DMS153 treated with DMSO at 0.1 percent for 48 hours (cell line): ENCODE data around the gene STRBP.
"Not testable (repeated sequence)": the region's sequence is repeated elsewhere in the genome, so short reads cannot be mapped to it uniquely, and the experiment has no call there.

Source experiments
- DNase-seq: peaks from one replicate; lab custom pipeline; 2025; ENCODE audit not compliant: unreplicated experiment; lab: John Stamatoyannopoulos, UW

STRBP gene

DNA sequence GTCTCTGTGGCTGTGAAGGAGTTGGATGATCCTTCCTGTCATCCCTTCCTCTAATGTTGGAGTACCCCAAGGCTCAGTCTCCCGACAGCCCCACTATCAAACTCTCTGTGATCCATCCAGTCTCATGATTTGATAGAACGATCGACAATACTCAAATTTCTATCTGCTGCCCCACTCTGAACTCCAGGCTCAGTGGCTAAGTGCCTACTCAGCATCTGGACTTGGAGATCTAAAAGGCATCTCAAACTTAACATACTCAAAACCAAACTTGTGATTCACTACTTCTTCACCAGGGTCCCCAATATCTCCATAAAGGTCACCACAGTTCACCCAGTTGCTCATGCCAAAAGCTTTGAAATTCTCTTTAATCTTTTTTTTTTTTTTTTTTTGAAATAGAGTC is 15.1 kb upstream of the STRBP start:
- no peak for DNase-seq

DNA sequence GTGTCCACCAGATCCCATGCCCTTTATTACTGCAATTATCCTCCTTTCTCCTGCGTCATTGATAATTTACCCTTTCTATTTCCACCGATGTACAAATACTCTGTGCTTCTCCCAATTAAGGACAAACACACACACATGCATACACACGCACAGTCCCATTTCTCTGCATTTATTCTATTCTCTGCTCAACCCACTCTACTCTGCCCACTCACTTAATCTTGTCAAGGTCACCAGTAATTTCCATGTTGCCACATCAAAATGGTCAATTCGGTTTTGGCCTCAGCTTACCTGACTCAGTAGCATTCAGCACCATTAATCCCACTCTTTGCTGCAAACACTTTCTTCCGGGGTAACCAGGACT is 14.6 kb upstream of the STRBP start:
- DNase-seq: no peak

- no peak for DNase-seq
These were observed 14.1 kb upstream of the STRBP start for GRCh38 chr9:123282362-123283047.

DNA sequence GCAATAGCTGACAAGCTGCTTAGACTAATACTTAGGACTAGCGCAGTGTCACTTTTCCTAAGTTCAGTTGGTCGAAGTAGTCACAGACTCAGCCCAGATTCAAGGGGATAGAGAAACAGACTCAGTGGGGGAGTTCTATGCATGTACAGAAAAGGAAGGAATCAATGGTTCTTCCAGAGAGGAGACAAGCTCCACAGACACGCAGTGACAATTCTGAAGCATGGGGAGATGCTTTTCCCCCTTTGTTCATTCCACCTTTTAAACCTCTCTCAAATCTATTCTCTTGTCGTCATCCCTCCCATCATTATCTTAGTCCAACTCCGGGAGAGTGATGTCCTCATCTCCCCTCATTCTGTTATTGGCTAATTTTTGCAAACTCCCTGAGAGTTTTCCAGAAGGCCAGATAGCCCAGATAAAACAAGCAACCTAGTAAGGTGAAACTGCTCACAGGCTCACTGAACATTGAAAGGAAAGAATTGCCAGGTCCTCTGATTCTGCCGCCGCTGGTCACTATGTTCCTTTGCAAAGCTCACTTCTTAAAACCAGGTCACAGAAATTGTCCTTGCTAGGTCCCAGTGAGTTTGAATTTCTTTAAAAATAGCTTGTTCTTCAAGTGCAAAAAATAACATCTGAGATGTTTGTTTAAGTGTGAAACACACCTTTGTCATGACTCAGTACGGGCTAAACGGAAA is 13.4 kb upstream of the STRBP start:
- DNase-seq: no peak

GRCh38 chr9:123278879-123279493 is 10.6 kb upstream of the STRBP start:
- not testable (repeated sequence) for DNase-seq

- no peak for DNase-seq
These were observed 10.0 kb upstream of the STRBP start for GRCh38 chr9:123278361-123278760.

DNA sequence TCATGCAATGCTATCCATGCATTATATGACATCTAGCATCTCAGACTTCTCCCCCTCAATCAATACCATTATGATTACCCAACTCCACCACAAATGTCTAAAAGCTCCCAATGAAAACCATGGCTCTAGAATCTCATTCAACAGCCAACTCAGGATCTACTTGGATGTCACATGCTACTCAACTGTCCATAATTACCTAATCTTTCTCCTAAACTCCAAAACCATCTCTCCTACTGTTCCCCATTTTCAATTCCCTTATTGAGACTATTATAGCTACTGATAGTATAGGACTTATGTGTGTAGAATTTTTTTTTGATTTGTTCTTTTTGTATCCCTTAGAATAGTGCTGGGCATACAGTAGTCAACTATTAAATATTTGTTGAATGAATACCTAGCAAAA is 8.2 kb upstream of the STRBP start:
- DNase-seq: no peak

GRCh38 chr9:123271133-123271532 is 2.7 kb upstream of the STRBP start:
- DNase-seq: not testable (repeated sequence)

DNA sequence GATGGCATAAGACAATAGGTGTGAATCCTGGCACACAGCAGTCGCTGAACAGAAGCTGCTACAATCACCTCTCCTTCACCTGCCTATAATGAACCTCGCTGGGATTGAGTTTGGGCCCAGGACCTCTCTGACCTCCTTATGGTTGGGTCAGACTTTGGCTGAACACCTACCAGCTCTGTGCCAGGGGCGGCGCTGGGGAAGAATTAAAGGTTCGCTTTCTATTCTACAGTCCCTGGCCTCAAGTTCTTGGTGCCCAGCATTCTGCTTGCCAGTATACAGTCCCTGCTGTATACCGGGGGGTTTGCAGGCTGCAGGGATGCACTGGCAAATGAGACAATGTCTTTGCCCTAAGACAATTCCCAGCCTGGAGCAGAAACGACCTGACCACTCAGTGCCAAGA is 895 bp upstream of the STRBP start:
- no peak for DNase-seq

DNA sequence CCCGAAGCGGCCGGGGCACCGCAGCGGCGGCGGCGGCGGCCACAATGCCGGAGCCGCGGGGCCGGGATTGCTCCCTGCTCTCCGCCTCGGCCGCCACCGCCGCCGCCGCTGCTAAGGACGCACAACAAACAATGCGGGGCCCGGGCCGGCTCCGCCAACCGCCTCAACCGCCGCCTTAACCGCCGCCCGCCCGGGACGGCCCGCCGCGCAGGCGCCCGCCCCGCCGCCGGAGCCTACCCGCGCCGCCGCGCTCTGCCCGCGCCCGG is 254 bp downstream of the STRBP start:
- no peak for DNase-seq

- peak; percentile 3 for DNase-seq
These were observed 746 bp downstream of the STRBP start for GRCh38 chr9:123267481-123268198.

DNA sequence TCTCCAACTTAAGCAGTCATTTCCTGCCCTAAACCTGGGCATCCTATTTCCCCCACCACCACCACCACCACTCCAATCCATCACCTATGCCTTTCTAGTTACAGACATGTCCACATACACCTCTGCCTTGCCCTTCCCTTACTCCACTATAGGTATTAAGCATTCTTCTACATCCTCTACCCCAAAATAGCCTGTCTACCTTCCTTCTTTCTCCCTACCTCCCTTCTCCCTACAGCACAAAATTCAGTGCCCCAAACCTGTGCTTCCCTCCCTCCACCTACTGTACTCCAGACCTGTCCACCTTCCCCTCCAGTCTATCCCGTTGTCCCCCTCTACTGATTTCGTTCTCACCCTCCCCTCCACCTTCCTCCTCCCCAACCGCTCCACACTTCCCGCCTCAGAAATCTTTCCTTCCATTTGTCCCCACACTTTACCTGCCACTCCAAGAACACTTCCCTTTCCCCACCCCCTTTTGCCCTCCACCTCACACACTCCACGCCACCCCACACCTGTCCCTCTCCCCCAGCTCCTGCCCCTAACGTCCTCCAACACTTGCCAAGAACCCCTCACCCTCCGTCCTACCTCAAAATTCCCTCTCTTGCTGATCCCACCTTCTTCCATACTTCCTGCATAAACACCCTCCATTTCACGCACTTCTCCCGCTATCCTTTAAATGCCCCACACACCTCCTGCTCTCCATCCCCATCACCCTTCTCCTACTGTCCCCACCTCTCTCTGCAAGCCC is 1.6 kb downstream of the STRBP start:
- DNase-seq: no peak

GRCh38 chr9:123265833-123266232 is 2.6 kb downstream of the STRBP start:
- DNase-seq: no peak

- DNase-seq: no peak
These were observed 5.2 kb downstream of the STRBP start for GRCh38 chr9:123263227-123263626.

- DNase-seq: no peak
These were observed 6.0 kb downstream of the STRBP start for GRCh38 chr9:123262338-123262737.

- no peak for DNase-seq
These were observed 7.2 kb downstream of the STRBP start for GRCh38 chr9:123261006-123261677.

- DNase-seq: no peak
These were observed 8.0 kb downstream of the STRBP start for GRCh38 chr9:123260340-123260739.

GRCh38 chr9:123257276-123257675 is 11.1 kb downstream of the STRBP start:
- DNase-seq: no peak

- DNase-seq: no peak
These were observed 12.7 kb downstream of the STRBP start for GRCh38 chr9:123255718-123256117.

- DNase-seq: no peak
These were observed 15.2 kb downstream of the STRBP start for GRCh38 chr9:123253204-123253603.

GRCh38 chr9:123251741-123252140 is 16.6 kb downstream of the STRBP start:
- DNase-seq: no peak
